Liver (tissue), 9 donors: Measurements from ENCODE around the gene DIABLO. TPM values are rescaled to one million over a fixed set of nuclear protein-coding genes. Genes with fewer than 3 reads are reported as not detected.

Source experiments
- DNase-seq: peaks from one replicate; pipeline ENCODE4 v3.0.0-alpha.2; 2017; ENCODE audit warnings: low spot score
- H3K27ac ChIP-seq, 2 donors: one replicate each; pipeline ENCODE4 v1.7.0; 2013; ENCODE audit warnings: inconsistent platforms in 2 of 2, low read length in 2 of 2, control low read depth in 1 of 2, low read depth in 1 of 2, mild to moderate bottlenecking in 1 of 2
- H3K27me3 ChIP-seq, 4 donors: one replicate each; pipeline versions ENCODE4 v1.6.1 to v1.7.0; 2013; ENCODE audit warnings: low read length in 3 of 4, inconsistent platforms in 1 of 4, mild to moderate bottlenecking in 1 of 4, moderate library complexity in 1 of 4; ENCODE audit not compliant: control insufficient read depth in 4 of 4, insufficient read depth in 4 of 4
- H3K36me3 ChIP-seq, 4 donors: one replicate each; pipeline versions ENCODE4 v1.6.1 to v1.7.0; 2013; ENCODE audit warnings: low read length in 3 of 4, mild to moderate bottlenecking in 3 of 4, low read depth in 1 of 4, moderate library complexity in 1 of 4; ENCODE audit not compliant: control insufficient read depth in 4 of 4, insufficient read depth in 3 of 4
- H3K4me1 ChIP-seq, 4 donors: one replicate each; pipeline versions ENCODE4 v1.6.1 to v1.7.0; 2013; ENCODE audit warnings: low read length in 3 of 4, mild to moderate bottlenecking in 3 of 4, moderate library complexity in 1 of 4; ENCODE audit not compliant: control insufficient read depth in 4 of 4, insufficient read depth in 4 of 4
- H3K4me3 ChIP-seq, 3 donors: one replicate each; pipeline versions ENCODE4 v1.6.1 to v1.7.0; 2013; ENCODE audit warnings: low read length in 3 of 3, control low read depth in 1 of 3, low read depth in 1 of 3, mild to moderate bottlenecking in 1 of 3
- H3K9ac ChIP-seq, 2 donors: one replicate each; pipeline ENCODE4 v1.7.0; 2013; ENCODE audit warnings: low read length in 2 of 2, mild to moderate bottlenecking in 2 of 2, moderate library complexity in 2 of 2, control low read depth in 1 of 2, low read depth in 1 of 2
- H3K9me3 ChIP-seq, 4 donors: one replicate each; pipeline versions ENCODE4 v1.6.1 to v1.7.0; 2013; ENCODE audit warnings: low read length in 3 of 4; ENCODE audit not compliant: control insufficient read depth in 4 of 4
- EGR1 ChIP-seq, 2 donors: IDR thresholded peaks; 2 replicates each; pipeline ENCODE4 v1.6.1; 2016 to 2018; ENCODE audit warnings: antibody characterized with exemption in 2 of 2, low read depth in 2 of 2
- FOXA1 ChIP-seq: IDR thresholded peaks from 2 replicates; pipeline ENCODE4 v1.6.1; 2016; ENCODE audit warnings: antibody characterized with exemption
- FOXA2 ChIP-seq: IDR thresholded peaks from 2 replicates; pipeline ENCODE4 v1.6.1; 2016; ENCODE audit warnings: antibody characterized with exemption
- GABPA ChIP-seq, 2 donors: IDR thresholded peaks in 1 of 2; conservative IDR thresholded peaks in 1 of 2; 2 replicates each; pipeline ENCODE4 v1.6.1; 2016; ENCODE audit warnings: antibody characterized with exemption in 2 of 2, mild to moderate bottlenecking in 1 of 2, moderate library complexity in 1 of 2
- HNF4A ChIP-seq, 2 donors: conservative IDR thresholded peaks; 2 replicates each; pipeline ENCODE4 v1.6.1; 2016; ENCODE audit warnings: antibody characterized with exemption in 2 of 2, mild to moderate bottlenecking in 2 of 2
- HNF4G ChIP-seq: IDR thresholded peaks from 2 replicates; pipeline ENCODE4 v1.6.1; 2016; ENCODE audit warnings: antibody characterized with exemption
- JUND ChIP-seq, 2 donors: IDR thresholded peaks; 2 replicates each; pipeline ENCODE4 v1.6.1; 2016; ENCODE audit warnings: antibody characterized with exemption in 2 of 2
- NR2F2 ChIP-seq: IDR thresholded peaks from 2 replicates; pipeline ENCODE4 v1.6.1; 2016; ENCODE audit warnings: antibody characterized with exemption
- RAD21 ChIP-seq, 2 donors: IDR thresholded peaks; 2 replicates each; pipeline ENCODE4 v1.6.1; 2016; ENCODE audit warnings: antibody characterized with exemption in 2 of 2, mild to moderate bottlenecking in 2 of 2
- RXRA ChIP-seq, 2 donors: IDR thresholded peaks; 2 replicates each; pipeline ENCODE4 v1.6.1; 2017 to 2018; ENCODE audit warnings: antibody characterized with exemption in 2 of 2, mild to moderate bottlenecking in 1 of 2
- SP1 ChIP-seq: IDR thresholded peaks from 2 replicates; pipeline ENCODE4 v1.6.1; 2018; ENCODE audit warnings: antibody characterized with exemption, mild to moderate bottlenecking
- TAF1 ChIP-seq: conservative IDR thresholded peaks from 2 replicates; pipeline ENCODE4 v1.6.1; 2016; ENCODE audit warnings: antibody characterized with exemption, mild to moderate bottlenecking
- YY1 ChIP-seq: IDR thresholded peaks from 2 replicates; pipeline ENCODE4 v1.6.1; 2016; ENCODE audit warnings: antibody characterized with exemption, mild to moderate bottlenecking
- WGBS: extraction: QIAGEN DNeasy Blood & Tissue Kit; methylation state at CpG from one replicate; pipeline ENCODE4 v1.1.7; 2013; 5-methylcytosine and 5-hydroxymethylcytosine counted together
- polyA plus RNA-seq, 2 donors: library from polyadenylated mRNA; stranded (reverse) in 1 of 2; unstranded in 1 of 2; fragments of 200-250 nt in 1 of 2; fragments of >200 nt in 1 of 2; fragmentation: Nextera tagmentation in 1 of 2; extraction: Ambion mirVana in 1 of 2; gene quantifications; one replicate each; pipeline versions ENCODE4 v1.2.1 to v1.2.3, GENCODE V29; 2013 to 2015
- total RNA-seq, 2 donors: library from RNA; depleted of rRNA; stranded (reverse); fragments of >200 nt; gene quantifications; one replicate each; pipeline ENCODE4 v1.2.3, GENCODE V29; 2014
- TF ChIP-seq, protein P1 (sequence below): fragments of 150-350 bp; IDR thresholded peaks from 2 replicates; pipeline ENCODE4 v1.5.1; 2017; ENCODE audit warnings: improper control_type of control experiment, low read depth, low read length; ENCODE audit not compliant: missing input control
- TF ChIP-seq, protein P2 (sequence below): IDR thresholded peaks from 2 replicates; pipeline ENCODE4 v1.6.1; 2016; ENCODE audit warnings: antibody characterized with exemption, mild to moderate bottlenecking
- TF ChIP-seq, protein P3 (sequence below): IDR thresholded peaks from 2 replicates; pipeline ENCODE4 v1.6.1; 2016; ENCODE audit warnings: antibody characterized with exemption
- TF ChIP-seq, protein P4 (sequence below): IDR thresholded peaks from 2 replicates; pipeline ENCODE4 v1.6.1; 2016; ENCODE audit warnings: antibody characterized with exemption
- TF ChIP-seq, protein P5 (sequence below): IDR thresholded peaks from 2 replicates; pipeline ENCODE4 v1.6.1; 2016; ENCODE audit warnings: antibody characterized with exemption
- donor health status: healthy.
- donor health status: healthy.
- donor health status: healthy.
- donor health status: healthy.
- donor health status: healthy.

Gene DIABLO
- total and polyA plus RNA-seq, 4 donors, result 20.4 to 34.4 (median 28.5) TPM

DNA sequence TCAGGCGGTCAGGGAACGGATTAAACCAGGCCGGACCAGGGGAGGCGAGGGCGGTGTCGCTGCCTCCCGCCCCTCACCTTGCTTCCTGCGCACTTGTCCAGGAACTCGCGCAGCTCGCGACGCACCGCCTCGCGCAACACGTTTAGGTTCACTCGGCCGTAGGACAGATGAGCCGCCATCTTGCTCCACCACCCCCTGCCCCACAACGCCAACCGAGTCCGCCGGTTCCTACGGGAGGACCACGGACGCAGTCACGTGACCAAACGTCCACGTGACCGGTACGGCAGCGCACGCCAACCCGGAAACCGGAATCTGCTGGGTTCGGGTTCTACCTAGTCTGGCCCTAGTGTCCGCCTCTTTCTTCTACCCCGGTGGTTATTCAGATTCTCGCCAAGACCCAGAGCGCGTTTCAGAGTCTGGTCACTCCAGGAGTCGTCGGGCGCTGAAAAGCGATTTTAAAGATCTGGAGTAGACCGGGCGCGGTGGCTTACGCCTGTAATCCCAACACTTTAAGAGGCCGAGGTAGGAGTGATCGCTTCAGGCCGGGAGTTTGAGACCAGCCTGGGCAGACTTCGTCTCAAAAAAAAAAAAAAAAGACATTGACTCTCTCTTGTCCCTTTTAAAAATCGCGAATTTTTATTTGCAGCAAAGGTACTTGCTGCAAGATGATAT lies 40.5 kb upstream of the DIABLO start, which contains the start of gene VPS33A:
TSS of gene VPS33A (minus strand) at position 265 of the 672 bp plus-strand sequence. CDS start at position 179, 86 bp downstream.
- under 1% methylated on average over 56 of the region's 56 CpGs for WGBS
- peak within 1 kb of the TSS; percentile 69 to 94 (median 86) for H3K4me3 ChIP-seq
- H3K27me3 ChIP-seq, result no peaks in the 10 kb centered on the region
- peak within 1 kb of the TSS; percentile 85 to 89 for H3K9ac ChIP-seq
- H3K36me3 ChIP-seq, result peaks cover 3 to 13% (median 10%) of the 10 kb centered on the region in 4 donors
- H3K9me3 ChIP-seq, result no peaks in the 10 kb centered on the region
- DNase-seq, result peak; percentile 95
- H3K4me1 ChIP-seq, result peaks cover 0 to 22% (median 16%) of the 10 kb centered on the region in 4 donors
- TF ChIP-seq SP1 (peak; percentile 54), HNF4G (no peak), RAD21 (IDR thresholded peaks at IDR 0.05) (peak in 1 of 2 donors; percentile 18), TAF1 (peak; percentile 45), RXRA (IDR thresholded peaks at IDR 0.05) (peak; percentile 44 to 46), YY1 (peak; percentile 97), FOXA2 (no peak), HNF4A (conservative IDR thresholded peaks at IDR 0.05) (peak; percentile 6 to 33), GABPA (IDR thresholded peaks at IDR 0.05 in 1 of 2, conservative IDR thresholded peaks at IDR 0.05 in 1 of 2) (peak; percentile 47 to 92), FOXA1 (no peak), JUND (IDR thresholded peaks at IDR 0.05) (peak in 1 of 2 donors; percentile 23), NR2F2 (no peak), EGR1 (IDR thresholded peaks at IDR 0.05; ENCODE audit: low read depth in 2 of 2) (peak in 1 of 2 donors; percentile 78)
- TF ChIP-seq, protein P1, sequence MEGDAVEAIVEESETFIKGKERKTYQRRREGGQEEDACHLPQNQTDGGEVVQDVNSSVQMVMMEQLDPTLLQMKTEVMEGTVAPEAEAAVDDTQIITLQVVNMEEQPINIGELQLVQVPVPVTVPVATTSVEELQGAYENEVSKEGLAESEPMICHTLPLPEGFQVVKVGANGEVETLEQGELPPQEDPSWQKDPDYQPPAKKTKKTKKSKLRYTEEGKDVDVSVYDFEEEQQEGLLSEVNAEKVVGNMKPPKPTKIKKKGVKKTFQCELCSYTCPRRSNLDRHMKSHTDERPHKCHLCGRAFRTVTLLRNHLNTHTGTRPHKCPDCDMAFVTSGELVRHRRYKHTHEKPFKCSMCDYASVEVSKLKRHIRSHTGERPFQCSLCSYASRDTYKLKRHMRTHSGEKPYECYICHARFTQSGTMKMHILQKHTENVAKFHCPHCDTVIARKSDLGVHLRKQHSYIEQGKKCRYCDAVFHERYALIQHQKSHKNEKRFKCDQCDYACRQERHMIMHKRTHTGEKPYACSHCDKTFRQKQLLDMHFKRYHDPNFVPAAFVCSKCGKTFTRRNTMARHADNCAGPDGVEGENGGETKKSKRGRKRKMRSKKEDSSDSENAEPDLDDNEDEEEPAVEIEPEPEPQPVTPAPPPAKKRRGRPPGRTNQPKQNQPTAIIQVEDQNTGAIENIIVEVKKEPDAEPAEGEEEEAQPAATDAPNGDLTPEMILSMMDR, result no peak
- TF ChIP-seq, protein P2, sequence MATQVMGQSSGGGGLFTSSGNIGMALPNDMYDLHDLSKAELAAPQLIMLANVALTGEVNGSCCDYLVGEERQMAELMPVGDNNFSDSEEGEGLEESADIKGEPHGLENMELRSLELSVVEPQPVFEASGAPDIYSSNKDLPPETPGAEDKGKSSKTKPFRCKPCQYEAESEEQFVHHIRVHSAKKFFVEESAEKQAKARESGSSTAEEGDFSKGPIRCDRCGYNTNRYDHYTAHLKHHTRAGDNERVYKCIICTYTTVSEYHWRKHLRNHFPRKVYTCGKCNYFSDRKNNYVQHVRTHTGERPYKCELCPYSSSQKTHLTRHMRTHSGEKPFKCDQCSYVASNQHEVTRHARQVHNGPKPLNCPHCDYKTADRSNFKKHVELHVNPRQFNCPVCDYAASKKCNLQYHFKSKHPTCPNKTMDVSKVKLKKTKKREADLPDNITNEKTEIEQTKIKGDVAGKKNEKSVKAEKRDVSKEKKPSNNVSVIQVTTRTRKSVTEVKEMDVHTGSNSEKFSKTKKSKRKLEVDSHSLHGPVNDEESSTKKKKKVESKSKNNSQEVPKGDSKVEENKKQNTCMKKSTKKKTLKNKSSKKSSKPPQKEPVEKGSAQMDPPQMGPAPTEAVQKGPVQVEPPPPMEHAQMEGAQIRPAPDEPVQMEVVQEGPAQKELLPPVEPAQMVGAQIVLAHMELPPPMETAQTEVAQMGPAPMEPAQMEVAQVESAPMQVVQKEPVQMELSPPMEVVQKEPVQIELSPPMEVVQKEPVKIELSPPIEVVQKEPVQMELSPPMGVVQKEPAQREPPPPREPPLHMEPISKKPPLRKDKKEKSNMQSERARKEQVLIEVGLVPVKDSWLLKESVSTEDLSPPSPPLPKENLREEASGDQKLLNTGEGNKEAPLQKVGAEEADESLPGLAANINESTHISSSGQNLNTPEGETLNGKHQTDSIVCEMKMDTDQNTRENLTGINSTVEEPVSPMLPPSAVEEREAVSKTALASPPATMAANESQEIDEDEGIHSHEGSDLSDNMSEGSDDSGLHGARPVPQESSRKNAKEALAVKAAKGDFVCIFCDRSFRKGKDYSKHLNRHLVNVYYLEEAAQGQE, result peak; percentile 65
- TF ChIP-seq, protein P3, sequence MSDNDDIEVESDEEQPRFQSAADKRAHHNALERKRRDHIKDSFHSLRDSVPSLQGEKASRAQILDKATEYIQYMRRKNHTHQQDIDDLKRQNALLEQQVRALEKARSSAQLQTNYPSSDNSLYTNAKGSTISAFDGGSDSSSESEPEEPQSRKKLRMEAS, result peak; percentile 74
- TF ChIP-seq, protein P4, sequence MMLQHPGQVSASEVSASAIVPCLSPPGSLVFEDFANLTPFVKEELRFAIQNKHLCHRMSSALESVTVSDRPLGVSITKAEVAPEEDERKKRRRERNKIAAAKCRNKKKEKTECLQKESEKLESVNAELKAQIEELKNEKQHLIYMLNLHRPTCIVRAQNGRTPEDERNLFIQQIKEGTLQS, result no peak
- TF ChIP-seq, protein P5, sequence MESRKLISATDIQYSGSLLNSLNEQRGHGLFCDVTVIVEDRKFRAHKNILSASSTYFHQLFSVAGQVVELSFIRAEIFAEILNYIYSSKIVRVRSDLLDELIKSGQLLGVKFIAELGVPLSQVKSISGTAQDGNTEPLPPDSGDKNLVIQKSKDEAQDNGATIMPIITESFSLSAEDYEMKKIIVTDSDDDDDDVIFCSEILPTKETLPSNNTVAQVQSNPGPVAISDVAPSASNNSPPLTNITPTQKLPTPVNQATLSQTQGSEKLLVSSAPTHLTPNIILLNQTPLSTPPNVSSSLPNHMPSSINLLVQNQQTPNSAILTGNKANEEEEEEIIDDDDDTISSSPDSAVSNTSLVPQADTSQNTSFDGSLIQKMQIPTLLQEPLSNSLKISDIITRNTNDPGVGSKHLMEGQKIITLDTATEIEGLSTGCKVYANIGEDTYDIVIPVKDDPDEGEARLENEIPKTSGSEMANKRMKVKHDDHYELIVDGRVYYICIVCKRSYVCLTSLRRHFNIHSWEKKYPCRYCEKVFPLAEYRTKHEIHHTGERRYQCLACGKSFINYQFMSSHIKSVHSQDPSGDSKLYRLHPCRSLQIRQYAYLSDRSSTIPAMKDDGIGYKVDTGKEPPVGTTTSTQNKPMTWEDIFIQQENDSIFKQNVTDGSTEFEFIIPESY, result peak; percentile 90
- H3K27ac ChIP-seq, result peak within 1 kb of the TSS; percentile 72 to 86
